Measurements from ENCODE around the gene ARFGAP3. TPM values are rescaled to one million over a fixed set of nuclear protein-coding genes. Genes with fewer than 3 reads are reported as not detected.

ARFGAP3 gene
- total RNA-seq, 1 donor from 2014 or later: 26.3 TPM

- H3K36me3 Mint-ChIP-seq (ENCODE audit: insufficient read depth): peaks cover 19% of the 10 kb centered on the region
- no peaks in the 10 kb centered on the region for H3K27me3 Mint-ChIP-seq
- no peak overlapping the region for H3K4me3 Mint-ChIP-seq (ENCODE audit: low read depth)
- H3K9me3 Mint-ChIP-seq (ENCODE audit: low read depth): peaks cover 8% of the 10 kb centered on the region
- H3K4me1 Mint-ChIP-seq (ENCODE audit: low read depth): peaks cover 6% of the 10 kb centered on the region
- TF ChIP-seq CTCF (IDR thresholded peaks at IDR 0.05; ENCODE audit: unreplicated experiment): no peak
- H3K27ac Mint-ChIP-seq: peak overlapping the region; percentile 64
- no peak for DNase-seq (ENCODE audit: low spot score, unreplicated experiment)
Observed at GRCh38 chr22:42819412-42820044, 37.5 kb downstream of the ARFGAP3 start.

- H3K27me3 Mint-ChIP-seq: no peaks in the 10 kb centered on the region
- H3K4me3 Mint-ChIP-seq (ENCODE audit: low read depth): no peak overlapping the region
- no peak overlapping the region for H3K27ac Mint-ChIP-seq
- no peak for DNase-seq (ENCODE audit: low spot score, unreplicated experiment)
- H3K4me1 Mint-ChIP-seq (ENCODE audit: low read depth): peaks cover 6% of the 10 kb centered on the region
- H3K9me3 Mint-ChIP-seq (ENCODE audit: low read depth): peaks cover 8% of the 10 kb centered on the region
- peaks cover 16% of the 10 kb centered on the region for H3K36me3 Mint-ChIP-seq (ENCODE audit: insufficient read depth)
- TF ChIP-seq CTCF (IDR thresholded peaks at IDR 0.05; ENCODE audit: unreplicated experiment): no peak
Observed at GRCh38 chr22:42817556-42817955, 39.5 kb downstream of the ARFGAP3 start.

- no peak overlapping the region for H3K4me3 Mint-ChIP-seq (ENCODE audit: low read depth)
- no peak for TF ChIP-seq CTCF (IDR thresholded peaks at IDR 0.05; ENCODE audit: unreplicated experiment)
- no peak overlapping the region for H3K27ac Mint-ChIP-seq
- H3K36me3 Mint-ChIP-seq (ENCODE audit: insufficient read depth): peaks cover 8% of the 10 kb centered on the region
- DNase-seq (ENCODE audit: low spot score, unreplicated experiment): no peak
- H3K27me3 Mint-ChIP-seq: no peaks in the 10 kb centered on the region
- peaks cover 6% of the 10 kb centered on the region for H3K4me1 Mint-ChIP-seq (ENCODE audit: low read depth)
- H3K9me3 Mint-ChIP-seq (ENCODE audit: low read depth): peaks cover 1% of the 10 kb centered on the region
Observed at GRCh38 chr22:42816336-42816735, 40.7 kb downstream of the ARFGAP3 start.

GRCh38 chr22:42814616-42815015, 42.5 kb downstream of the ARFGAP3 start:
- H3K4me3 Mint-ChIP-seq (ENCODE audit: low read depth): no peak overlapping the region
- DNase-seq (ENCODE audit: low spot score, unreplicated experiment): no peak
- peaks cover 2% of the 10 kb centered on the region for H3K4me1 Mint-ChIP-seq (ENCODE audit: low read depth)

GRCh38 chr22:42814215-42814614, 42.9 kb downstream of the ARFGAP3 start:
- no peak for DNase-seq (ENCODE audit: low spot score, unreplicated experiment)
- Mint-ChIP-seq H3K4me3 (ENCODE audit: low read depth) (no peak overlapping the region), H3K36me3 (ENCODE audit: insufficient read depth) (peaks cover 2% of the 10 kb centered on the region), H3K27me3 (no peaks in the 10 kb centered on the region), H3K9me3 (ENCODE audit: low read depth) (no peaks in the 10 kb centered on the region), H3K27ac (no peak overlapping the region), H3K4me1 (ENCODE audit: low read depth) (no peaks in the 10 kb centered on the region)
- no peak for TF ChIP-seq CTCF (IDR thresholded peaks at IDR 0.05; ENCODE audit: unreplicated experiment)

More at GRCh38 chr22:42814616-42815015, 42.5 kb downstream of the ARFGAP3 start:
- no peaks in the 10 kb centered on the region for H3K27me3 Mint-ChIP-seq
- no peaks in the 10 kb centered on the region for H3K9me3 Mint-ChIP-seq (ENCODE audit: low read depth)
- no peak for TF ChIP-seq CTCF (IDR thresholded peaks at IDR 0.05; ENCODE audit: unreplicated experiment)
- peaks cover 1% of the 10 kb centered on the region for H3K36me3 Mint-ChIP-seq (ENCODE audit: insufficient read depth)
- no peak overlapping the region for H3K27ac Mint-ChIP-seq
